Cortex of kidney (tissue), 1 donor: ENCODE results near the gene ACSM3.
"Not testable (repeated sequence)": the region's sequence is repeated elsewhere in the genome, so short reads cannot be mapped to it uniquely, and the experiment has no call there.

ENCODE experiments used
- DNase-seq: peaks from one replicate; lab custom pipeline; 2025; lab: John Stamatoyannopoulos, UW

Gene ACSM3

DNA sequence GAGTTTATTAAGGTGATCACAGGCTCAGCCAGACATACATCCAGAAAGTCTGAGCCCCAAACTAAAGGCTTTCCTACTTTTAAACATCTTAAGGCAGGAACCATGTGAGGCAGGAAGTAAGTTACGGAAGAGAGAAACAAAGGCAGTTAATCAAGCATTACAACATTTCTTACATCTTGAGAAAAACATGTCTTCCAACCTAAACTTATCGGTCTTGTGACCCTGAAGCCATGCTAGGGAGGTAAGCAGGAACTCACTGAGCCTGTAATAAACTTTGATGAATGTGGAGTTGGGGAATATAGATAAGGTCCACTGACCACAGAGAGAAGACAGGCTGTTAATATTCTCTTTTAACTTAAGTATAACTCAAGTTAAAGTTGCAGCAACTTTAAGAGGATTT is 3.5 kb upstream of the ACSM3 start:
- DNase-seq, result no peak

DNA sequence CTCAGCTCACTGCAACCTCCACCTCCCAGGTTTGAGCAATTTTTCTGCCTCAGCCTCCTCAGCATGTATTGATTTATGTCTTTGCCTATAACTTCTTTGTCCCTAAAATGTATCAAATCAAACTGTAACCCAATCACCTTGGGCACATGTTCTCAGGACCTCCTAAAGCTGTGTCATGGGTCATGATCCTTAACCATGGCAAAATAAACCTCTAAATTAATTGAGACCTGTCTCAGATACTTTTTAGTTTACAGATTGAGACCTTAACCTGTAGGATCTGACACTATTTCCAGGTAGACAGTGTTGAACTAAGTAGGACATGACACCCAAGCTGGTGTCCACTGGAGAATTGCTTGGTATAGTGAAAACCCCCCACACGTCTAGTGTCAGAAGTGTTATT is 2.6 kb upstream of the ACSM3 start:
- DNase-seq, result no peak

DNA sequence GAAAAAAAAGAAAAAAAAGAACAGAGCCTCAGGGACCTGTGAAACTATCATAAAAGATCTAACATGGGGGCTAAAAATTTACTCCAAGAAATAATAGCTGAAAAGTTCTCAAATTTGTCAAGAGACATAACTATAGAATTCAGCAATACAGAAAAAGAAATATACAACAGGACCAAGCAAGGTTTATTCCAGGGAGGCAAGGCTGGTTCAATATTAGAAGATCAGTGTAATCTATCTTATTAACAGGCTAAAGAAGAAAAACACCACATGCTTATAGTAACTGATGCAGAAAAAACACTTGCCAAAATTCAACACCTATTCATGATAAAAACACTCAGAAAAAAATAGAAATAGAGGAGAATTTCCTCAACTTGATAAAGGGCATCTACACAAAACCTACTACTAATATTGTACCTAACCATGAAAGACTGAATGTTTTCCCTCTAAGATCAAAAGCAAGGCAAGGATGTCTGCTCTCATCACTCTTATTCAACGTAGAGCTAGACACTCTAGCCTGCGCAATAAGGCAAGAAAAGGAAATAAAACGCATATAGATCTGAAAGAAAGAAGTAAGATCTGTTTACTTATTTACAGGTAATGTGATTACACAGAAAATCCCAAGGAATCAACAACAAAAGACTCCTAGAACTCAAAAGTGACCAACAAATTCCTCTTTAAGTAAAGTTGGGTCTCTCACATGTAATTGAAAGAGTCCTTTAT is 1.2 kb upstream of the ACSM3 start:
- no peak for DNase-seq

DNA sequence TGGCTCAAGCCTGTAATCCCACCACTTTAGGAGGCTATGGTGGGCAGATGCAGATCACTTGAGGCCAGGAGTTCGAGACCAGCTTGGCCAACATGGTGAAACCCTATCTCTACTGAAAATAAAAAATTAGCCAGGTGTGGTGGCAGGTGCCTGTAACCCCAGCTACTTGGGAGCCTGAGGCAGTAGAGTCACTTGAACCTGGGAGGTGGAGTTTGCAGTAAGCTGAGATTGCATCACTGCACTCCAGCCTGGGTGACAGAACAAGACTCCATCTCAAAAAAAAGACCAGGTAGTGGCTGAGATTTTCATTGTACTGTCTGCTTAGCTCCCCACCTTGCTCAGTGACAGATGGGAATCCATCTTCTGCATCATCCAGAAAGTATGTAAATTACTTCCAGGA is 634 bp downstream of the ACSM3 start:
- not testable (repeated sequence) for DNase-seq

DNA sequence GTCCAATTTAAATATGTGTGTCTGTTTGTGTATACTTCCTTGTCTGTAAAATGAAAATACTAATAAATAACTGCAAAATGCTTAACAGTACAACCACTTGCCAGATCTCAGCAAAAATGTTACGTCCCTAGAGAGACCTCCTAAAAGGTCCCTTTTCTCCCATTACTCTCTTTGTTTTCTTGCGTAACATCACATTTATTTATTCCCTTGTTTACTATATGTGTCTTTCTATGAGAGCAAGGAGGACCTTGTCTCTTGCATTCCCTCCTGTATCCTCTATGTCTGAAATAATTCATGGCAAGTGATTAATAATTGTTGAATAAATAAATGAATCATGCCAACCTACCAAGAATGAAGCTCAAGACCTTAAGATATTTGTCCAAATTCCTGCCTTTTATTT is 1.9 kb downstream of the ACSM3 start:
- DNase-seq, result no peak

DNA sequence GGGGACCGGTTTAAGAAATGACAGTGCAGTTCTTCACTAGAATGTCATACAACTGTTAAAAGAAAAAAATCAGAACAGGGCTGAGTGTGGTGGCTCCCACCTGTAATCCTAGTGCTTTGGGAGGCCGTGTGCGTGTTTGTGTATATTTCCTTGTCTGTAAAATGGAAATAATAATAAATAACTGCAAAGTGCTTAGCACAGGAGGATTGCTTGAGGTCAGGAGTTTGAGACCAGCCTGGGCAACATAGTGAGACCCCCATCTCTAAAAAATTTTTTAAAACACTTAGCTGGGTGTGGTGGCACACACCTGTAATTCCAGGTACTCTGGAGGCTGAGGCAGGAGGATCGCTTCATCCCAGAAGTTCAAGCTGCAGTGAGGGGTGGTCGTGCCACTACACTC is 2.5 kb downstream of the ACSM3 start:
- DNase-seq, result no peak

DNA sequence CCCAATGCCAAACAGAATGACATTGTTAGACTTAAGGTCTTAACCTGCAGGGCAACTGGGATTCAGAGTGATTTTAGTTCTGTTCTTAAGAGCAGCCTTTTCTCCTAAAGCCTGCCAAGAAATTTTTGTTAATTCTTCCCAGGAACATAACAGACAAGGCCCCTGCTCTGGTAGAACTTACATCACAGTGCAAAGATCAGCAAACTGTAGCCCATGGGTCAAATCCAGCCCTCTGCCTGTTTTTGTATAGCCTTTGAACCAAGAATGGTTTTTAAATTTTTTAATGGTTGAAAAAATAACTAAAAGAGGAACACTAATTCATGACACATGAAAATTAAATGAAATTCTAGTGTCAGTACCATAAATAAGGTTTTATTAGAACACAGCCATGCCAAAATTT is 3.8 kb downstream of the ACSM3 start:
- DNase-seq, result no peak

DNA sequence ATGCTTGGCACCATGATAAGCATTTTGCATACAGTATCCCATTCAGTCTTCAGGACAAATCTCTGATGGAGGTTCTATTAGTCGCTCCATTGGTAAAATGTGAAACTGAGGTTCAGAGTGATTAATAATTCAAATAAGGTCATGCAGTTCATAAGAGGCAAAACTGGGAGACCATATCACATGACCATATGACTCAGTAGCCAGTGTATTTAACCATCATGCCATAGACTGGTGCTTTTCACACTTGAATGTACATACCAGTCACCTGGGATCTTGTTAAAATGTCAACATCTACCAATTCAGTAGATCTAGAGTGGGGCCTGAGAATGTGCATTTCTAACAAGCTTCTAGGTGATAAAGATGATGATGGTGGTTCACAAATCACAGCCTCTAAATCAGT is 4.3 kb downstream of the ACSM3 start:
- DNase-seq, result no peak

DNA sequence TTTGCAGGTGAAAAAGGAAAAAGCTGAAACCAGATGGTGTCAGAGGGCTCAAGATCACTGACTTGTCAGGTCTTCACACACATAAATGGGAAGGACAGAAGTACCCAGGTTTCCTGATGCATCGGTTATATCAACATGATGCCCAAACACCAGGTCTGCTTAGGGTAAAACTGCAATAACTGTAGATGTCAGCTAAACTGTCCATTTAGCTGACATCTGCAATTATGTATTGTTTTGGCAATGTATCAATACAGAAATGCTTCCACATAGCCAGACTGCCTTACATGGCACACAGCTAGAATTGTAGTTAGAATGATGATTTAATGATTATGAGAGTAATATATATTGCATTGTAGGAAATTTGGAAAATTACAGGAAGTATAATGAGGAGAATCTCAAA is 5.0 kb downstream of the ACSM3 start:
- no peak for DNase-seq

DNA sequence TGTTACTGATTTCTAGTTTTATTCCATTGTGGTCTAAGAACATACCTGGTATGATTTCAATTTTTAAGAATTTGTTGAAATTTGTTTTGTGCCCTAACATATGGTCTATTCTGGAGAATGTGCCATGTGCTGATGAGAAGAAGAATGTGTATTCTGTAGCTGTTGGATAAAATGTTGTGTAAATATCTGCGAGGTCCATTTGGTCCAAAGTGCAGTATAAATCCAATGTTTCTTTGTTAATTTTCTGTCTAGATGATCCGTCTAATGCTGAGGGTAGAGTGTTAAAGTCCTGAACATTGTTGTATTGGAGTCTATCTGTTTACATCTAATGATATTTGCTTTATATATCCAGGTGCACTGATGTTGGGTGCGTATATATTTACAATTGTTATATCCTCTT is 9.9 kb downstream of the ACSM3 start:
- DNase-seq, result no peak

DNA sequence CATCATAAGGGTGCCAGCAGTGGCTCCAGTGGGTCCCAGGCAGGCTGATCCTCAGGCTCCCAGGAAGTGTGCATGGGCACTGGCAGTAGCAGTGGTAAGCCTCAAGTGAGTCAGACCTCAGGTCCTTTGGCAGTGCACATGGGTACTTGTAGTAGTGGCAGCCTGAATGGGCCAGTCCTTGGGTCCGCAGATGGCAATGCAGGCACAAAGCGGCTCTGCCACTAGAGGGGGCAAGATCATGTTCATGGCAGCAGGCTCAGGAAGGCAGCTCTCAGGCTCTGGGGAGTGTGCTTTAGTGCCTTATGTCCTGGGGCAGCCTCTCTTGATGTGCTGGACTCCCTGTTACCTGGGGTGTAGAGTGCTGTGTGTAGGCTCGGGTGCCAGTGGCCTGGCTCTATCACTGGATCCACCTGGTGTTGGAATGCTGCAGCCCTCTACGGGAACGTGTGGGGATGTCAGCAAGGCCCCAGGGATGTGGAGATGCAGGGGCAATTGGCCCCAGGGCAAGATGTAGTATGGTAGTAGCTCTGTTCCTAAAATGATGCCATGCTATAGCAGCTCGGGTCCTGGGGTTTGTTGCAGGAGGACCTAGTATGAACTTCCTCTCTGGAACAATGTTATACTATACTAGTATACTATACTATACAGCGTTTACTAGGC is 11.0 kb downstream of the ACSM3 start:
- no peak for DNase-seq

DNA sequence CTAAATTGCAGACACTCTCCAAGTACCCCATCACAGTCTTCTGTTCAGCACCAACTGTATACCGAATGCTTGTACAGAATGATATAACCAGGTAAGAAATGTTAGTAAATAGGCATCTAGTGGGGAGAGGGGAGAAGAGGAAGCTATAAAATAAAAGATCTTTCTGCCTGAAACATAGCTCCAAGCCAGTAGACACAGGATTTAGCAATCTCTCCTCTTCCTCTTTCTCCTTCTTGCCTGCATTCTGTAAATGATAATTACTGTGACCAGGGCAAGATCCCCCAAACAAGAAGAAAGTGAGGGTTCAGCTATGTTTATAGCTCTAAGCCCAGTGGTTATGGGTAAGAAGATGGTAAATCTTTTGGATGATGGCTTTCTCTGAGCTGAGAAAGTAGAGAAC is 17.9 kb downstream of the ACSM3 start:
- DNase-seq, result no peak

DNA sequence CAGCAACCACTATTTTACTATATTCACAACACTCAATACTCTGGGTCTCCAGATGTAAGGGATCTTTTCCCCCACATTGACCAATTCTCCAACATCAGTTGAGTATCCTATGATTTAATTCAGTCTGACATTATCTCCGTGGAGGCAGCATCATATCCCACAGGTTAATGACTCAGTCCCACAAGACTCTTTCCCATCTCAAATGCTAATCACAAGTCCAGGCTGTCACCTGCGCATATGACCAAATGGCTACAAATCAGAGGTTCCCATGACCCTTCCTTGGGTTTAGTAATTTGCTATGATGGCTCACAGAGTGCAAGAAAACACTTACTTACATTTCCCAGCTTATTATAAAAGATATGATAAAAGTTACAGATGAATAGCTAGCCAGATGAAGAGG is 18.7 kb downstream of the ACSM3 start:
- no peak for DNase-seq

DNA sequence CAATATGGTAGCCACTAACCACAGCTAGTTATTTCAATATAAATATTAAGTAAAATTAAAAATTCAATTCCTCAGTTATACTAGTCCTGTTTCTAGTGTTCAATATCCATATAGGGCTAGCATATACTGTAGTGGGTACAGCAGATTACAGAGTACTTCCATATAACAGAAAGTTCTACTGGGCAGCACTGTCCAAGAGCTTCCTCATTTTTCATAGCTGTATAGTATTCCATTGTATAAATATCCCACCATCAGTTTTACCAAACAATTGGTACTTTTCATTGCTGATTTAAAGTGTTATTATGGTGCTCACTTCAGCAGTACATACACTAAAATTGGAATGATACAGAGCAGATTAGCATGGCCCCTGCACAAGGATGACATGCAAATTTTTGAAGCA is 20.4 kb downstream of the ACSM3 start:
- DNase-seq, result no peak

DNA sequence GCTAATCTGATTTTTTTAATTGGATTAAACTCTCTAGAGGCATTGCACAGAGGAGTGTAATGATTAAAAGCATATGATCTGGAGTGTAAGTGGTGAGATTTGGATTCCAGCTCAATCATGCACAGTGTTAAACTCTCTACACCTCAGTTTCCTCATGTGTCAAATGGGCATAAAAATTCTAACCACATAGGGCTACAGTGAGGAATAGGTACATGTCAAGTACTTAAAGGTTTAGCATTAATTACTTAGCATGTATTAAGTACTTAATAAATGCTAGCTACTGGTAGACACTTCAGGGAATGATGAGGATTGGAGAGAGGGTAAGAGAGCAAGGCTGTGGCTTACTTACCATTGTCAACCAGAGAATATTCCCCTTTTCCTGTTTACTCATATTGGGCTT is 25.3 kb downstream of the ACSM3 start:
- no peak for DNase-seq

DNA sequence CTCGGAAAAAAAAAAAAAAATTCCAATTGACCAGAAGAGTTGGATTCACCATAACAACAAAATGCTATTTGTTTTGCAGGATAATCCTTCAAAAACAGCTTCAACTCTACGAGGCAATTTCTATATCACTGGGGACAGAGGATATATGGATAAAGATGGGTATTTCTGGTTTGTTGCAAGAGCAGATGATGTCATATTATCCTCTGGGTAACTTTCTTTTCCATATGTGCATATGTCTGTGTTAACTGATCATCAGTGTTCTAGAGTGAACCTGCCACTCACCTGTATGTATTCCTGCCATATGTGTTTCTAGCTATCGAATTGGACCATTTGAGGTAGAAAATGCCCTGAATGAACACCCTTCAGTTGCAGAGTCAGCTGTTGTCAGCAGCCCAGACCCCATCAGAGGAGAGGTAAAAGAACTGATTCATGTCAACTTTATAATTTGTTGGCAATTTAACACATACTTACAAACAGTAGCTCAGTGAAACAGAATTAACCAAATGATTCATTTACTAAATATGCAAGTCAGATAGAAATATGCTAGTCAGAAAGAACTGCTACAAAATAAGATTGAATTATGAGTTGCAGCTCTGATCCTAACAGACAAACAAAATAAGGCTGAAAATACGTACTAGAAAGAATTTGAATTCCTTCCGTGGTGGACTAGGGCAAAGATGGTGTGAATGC is 28.3 kb downstream of the ACSM3 start:
- no peak for DNase-seq

DNA sequence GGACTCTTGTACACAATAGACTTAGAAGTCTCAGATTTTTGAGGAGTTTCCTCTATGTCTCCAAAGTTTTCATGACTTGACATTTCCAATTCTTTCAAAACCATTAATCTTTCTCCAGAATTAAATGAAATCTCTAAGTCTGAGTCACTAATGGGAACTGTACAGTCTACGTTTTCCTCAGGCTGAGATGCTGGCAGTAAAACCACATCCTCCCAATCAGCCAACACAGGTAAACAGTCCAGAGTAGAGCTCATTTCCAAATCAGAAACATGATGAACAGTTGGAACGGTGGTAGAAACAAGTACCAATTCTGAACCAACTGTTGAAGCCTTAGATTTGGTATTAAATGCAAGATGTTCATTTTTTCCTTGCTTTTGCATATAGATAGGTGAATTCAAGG is 34.5 kb downstream of the ACSM3 start:
- no peak for DNase-seq

DNA sequence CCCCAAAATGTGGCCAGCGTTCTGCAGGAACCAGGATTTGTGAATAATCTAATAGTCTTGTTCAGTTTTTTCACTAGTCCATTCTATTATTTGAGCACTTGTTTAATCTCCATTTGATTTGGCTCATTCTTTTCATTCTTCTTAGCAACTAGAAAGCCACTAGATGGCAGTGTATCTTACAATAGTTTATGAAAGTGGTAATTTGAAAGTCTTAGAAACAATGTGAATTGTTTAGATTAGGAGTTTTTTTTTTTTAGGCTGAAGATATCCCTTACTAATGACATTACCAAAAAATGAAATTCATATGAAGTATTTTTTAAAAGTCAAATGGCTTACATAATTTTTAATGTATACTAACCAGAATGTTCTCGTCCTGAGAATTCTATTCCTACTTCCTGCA is 35.8 kb downstream of the ACSM3 start:
- no peak for DNase-seq

DNA sequence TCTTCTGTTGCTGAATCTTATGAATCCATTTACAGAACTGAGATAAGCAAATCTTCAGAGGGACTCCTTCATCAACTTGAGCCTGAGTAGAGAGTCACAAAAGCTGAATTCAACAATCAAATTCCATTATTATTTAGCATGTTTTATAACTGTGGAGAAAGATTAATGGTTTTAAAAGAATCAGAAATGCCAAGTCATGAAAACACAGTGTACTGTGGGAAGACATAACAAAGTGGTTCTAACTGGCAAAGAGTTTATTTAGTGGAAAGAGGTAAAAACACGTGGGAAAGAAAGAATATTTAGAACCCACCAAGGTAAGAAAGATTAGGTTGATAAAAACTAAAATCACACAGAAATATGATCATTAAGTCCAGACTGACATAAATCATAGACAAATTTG is 37.5 kb downstream of the ACSM3 start:
- no peak for DNase-seq

DNA sequence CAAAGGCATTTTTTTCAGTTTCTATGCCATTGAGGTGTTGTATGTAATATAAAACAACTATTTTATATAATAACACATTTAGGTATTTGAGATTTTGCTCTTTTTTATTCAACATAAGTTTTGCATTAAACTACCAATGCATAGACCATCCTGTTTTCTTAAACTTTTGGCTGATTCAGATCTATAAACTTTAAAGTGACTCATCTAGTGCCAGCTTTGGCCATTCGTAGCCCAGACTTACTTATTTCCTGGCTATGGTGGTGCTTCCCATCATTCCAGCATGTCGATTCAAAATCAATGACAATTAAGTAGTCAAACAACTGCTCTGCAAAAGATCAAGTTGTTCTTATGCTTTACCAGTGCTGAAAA is 39.4 kb downstream of the ACSM3 start:
- no peak for DNase-seq

DNA sequence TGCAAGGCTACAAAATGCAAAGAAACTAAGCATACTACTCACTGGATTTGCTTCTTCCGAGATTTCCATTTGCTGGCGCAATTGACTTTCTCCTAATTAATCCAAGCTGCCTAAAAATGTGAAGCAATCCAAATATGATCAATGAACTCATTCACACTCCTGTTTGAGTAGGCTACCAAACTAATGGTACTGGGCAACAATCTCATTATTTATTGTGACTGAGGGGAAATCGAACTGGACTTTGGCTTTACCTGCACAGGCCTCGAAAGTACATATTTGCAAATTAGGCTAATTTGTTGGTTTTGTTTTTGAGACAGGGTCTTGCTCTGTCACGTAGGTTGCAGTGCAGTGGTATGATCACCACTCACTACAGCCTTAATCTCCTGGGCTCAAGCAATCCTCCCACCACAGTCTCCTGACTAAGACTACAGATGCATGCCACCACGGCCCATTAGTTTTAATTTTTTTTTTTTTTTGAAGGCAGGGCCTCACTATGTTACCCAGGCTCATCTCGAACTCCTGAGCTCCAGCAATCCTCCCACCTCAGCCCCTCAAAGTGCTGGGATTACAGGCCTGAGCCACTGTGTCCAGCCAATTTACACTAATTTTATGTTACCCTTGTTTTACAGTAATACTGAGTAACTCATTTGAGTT is 39.9 kb downstream of the ACSM3 start:
- no peak for DNase-seq

DNA sequence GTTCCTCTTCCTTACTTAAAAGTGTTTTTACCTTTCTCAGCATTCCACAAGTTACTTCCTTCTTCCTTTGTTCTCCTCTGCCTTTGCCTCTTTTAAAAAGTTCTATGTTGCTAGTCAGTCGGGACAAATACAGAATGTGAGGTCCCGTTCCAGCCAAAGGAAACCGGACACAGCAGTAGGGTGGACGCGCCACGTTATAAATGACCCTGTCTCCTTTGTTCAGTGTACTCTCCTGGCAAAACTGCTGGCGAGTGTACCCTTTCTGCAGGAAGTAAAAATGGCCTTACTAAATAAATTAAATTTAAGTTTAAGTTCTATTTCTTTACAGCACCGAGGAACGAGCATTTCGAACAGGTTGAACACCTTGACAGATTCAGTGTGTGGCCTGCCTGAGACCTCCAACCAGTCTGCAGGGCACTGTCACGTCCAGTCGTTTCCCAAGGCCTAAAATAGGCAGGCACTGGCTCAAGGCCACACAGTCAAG is 41.9 kb downstream of the ACSM3 start:
- not testable (repeated sequence) for DNase-seq
